Activated naive CD8-positive, alpha-beta T cell treated with anti-CD3 and anti-CD28 coated beads, Interleukin-2, amount 50 U/mL, for 24 hours (primary cell): Measurements from ENCODE around the gene EFNA5.

ENCODE experiments used
- ATAC-seq: fragments of 150-1000 bp; cut with Tn5 transposase; one replicate; pipeline ENCODE4 v1.10.0; 2021
- DNase-seq: peaks from one replicate; pipeline ENCODE4 v3.0.0; 2021
- H3K27ac Mint-ChIP-seq: one replicate; pipeline ENCODE4 v1.8.0; 2021; ENCODE audit warnings: mild to moderate bottlenecking, mixed read lengths
- H3K27me3 Mint-ChIP-seq: one replicate; pipeline ENCODE4 v1.8.0; 2021; ENCODE audit warnings: mixed read lengths
- H3K36me3 Mint-ChIP-seq: one replicate; pipeline ENCODE4 v1.8.0; 2021; ENCODE audit warnings: low read depth, mixed read lengths
- H3K4me1 Mint-ChIP-seq: one replicate; pipeline ENCODE4 v1.8.0; 2021; ENCODE audit warnings: mixed read lengths
- H3K4me3 Mint-ChIP-seq: one replicate; pipeline ENCODE4 v1.8.0; 2021; ENCODE audit warnings: mild to moderate bottlenecking, moderate library complexity, mixed read lengths
- H3K9me3 Mint-ChIP-seq: one replicate; pipeline ENCODE4 v1.8.0; 2021; ENCODE audit warnings: mixed read lengths

The EFNA5 gene

DNA sequence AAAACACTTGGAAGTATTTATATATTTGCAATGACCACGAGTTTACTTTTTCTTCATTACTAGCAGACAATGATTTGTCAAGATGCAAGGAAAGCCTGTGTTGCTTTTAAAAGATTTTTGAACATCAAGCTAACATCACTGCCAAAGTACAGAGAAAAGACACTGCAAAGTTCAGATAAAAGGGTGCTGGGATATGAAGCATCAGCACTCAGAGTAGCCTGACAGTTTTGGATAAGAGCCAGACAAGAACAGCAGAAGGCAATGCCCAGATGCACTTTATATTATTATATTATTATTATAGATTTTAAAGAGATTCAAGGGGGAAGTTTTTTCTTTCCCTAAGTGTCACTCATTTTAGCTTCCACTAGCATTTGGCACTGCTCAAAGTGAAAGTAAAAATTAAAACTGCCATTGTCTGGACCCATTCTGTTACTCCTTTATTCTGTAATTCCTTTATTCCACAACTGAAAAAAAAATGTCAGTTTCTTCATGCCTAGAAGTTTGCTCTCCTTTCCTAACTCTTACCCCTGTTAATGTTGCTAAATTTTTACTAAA lies 240.6 kb downstream of the EFNA5 start:
- Mint-ChIP-seq H3K27me3 (no peaks in the 10 kb centered on the region), H3K4me3 (no peak overlapping the region), H3K4me1 (no peaks in the 10 kb centered on the region), H3K9me3 (no peaks in the 10 kb centered on the region), H3K36me3 (no peaks in the 10 kb centered on the region), H3K27ac (no peak overlapping the region)
- no peak for DNase-seq
- no peak for ATAC-seq

DNA sequence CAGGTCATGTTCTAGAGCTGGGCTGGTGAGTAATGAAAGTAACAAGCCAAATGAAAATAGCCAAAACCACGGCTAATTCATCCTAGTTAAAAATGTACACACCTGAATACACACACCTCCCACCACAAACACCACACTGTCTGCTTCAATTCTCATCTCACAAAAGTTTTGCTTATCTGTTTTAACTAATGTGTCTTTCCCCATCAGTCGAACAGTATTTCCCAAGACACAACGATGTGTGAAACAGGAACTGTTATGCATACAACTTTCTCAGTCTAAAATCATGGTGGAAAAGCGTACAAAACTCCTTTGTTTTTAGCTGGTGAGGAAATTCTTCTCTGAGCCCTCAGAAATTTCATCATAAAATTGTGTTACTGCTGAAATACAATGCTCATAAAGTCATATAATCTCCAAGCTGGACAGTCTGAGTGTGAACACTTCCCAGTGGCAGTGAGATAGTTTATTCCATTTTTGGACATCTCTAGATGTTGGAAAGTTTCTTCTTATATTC lies 242.4 kb downstream of the EFNA5 start:
- H3K36me3 Mint-ChIP-seq, result no peaks in the 10 kb centered on the region
- H3K4me1 Mint-ChIP-seq, result no peaks in the 10 kb centered on the region
- H3K27ac Mint-ChIP-seq, result no peak overlapping the region
- H3K27me3 Mint-ChIP-seq, result no peaks in the 10 kb centered on the region
- ATAC-seq, result no peak
- H3K9me3 Mint-ChIP-seq, result no peaks in the 10 kb centered on the region
- no peak overlapping the region for H3K4me3 Mint-ChIP-seq
- DNase-seq, result no peak

DNA sequence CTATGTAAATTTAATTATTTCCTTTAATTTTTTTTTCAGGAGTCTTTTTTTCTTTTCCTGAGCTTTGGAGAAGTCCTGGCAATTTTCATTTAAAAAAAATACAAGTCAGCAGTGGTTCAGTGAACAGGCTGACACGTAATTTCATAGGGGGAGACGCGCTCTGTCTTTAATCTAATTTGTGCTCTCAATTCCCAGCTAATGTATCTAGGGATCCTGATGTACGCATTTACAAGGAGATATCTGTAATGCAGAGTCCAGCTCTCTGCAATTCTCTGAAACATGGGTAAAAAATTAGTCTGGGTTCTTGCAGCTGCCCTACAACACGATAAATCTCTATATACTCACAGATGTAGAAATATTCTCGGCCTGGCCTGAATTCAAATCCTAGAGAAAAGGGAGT lies 243.9 kb downstream of the EFNA5 start:
- H3K27me3 Mint-ChIP-seq, result no peaks in the 10 kb centered on the region
- H3K4me1 Mint-ChIP-seq, result no peaks in the 10 kb centered on the region
- ATAC-seq (no peak), DNase-seq (no peak)
- H3K36me3 Mint-ChIP-seq, result no peaks in the 10 kb centered on the region
- no peak overlapping the region for H3K27ac Mint-ChIP-seq
- H3K4me3 Mint-ChIP-seq, result no peak overlapping the region
- no peaks in the 10 kb centered on the region for H3K9me3 Mint-ChIP-seq

GRCh38 chr5:107426209-107426608 lies 244.5 kb downstream of the EFNA5 start:
- DNase-seq, result no peak
- no peaks in the 10 kb centered on the region for H3K9me3 Mint-ChIP-seq
- no peaks in the 10 kb centered on the region for H3K4me1 Mint-ChIP-seq

GRCh38 chr5:107425541-107426031 lies 245.2 kb downstream of the EFNA5 start:
- no peaks in the 10 kb centered on the region for H3K27me3 Mint-ChIP-seq
- DNase-seq (no peak), ATAC-seq (no peak)
- no peak overlapping the region for H3K4me3 Mint-ChIP-seq
- no peak overlapping the region for H3K27ac Mint-ChIP-seq
- no peaks in the 10 kb centered on the region for H3K4me1 Mint-ChIP-seq
- H3K36me3 Mint-ChIP-seq, result no peaks in the 10 kb centered on the region
- H3K9me3 Mint-ChIP-seq, result no peaks in the 10 kb centered on the region

More at GRCh38 chr5:107426209-107426608, 244.5 kb downstream of the EFNA5 start:
- H3K4me3 Mint-ChIP-seq, result no peak overlapping the region
- no peaks in the 10 kb centered on the region for H3K27me3 Mint-ChIP-seq
- no peak overlapping the region for H3K27ac Mint-ChIP-seq
- ATAC-seq, result no peak
- H3K36me3 Mint-ChIP-seq, result no peaks in the 10 kb centered on the region

- ATAC-seq (no peak), DNase-seq (no peak)
- H3K4me1 Mint-ChIP-seq, result no peaks in the 10 kb centered on the region
- no peaks in the 10 kb centered on the region for H3K9me3 Mint-ChIP-seq
- H3K4me3 Mint-ChIP-seq, result no peak overlapping the region
- no peak overlapping the region for H3K27ac Mint-ChIP-seq
- H3K36me3 Mint-ChIP-seq, result no peaks in the 10 kb centered on the region
- no peaks in the 10 kb centered on the region for H3K27me3 Mint-ChIP-seq
Observed at GRCh38 chr5:107424491-107424890, 246.2 kb downstream of the EFNA5 start.

DNA sequence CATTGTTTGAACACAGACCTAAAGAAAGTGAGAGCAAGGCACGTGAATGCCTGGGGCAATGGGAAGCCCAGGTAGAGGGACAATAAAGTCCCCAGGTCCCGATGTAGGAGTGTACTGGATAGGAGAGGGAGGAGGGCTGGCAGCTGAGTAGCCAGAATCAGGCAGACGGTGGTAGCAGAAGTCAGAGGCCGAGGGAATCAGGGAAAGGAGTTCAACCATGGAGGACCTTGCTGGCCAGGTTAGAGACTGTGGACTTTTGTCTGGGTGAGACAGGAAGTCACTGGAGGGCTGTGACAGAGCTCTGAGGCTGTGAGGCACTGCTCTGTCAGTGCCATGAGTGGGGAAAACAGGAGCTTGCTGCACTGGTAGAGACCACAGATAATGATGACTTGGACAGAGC lies 248.2 kb downstream of the EFNA5 start:
- H3K27me3 Mint-ChIP-seq, result no peaks in the 10 kb centered on the region
- no peak overlapping the region for H3K27ac Mint-ChIP-seq
- no peak for ATAC-seq
- no peak for DNase-seq
- H3K36me3 Mint-ChIP-seq, result no peaks in the 10 kb centered on the region
- no peak overlapping the region for H3K4me3 Mint-ChIP-seq
- no peaks in the 10 kb centered on the region for H3K4me1 Mint-ChIP-seq
- no peaks in the 10 kb centered on the region for H3K9me3 Mint-ChIP-seq

DNA sequence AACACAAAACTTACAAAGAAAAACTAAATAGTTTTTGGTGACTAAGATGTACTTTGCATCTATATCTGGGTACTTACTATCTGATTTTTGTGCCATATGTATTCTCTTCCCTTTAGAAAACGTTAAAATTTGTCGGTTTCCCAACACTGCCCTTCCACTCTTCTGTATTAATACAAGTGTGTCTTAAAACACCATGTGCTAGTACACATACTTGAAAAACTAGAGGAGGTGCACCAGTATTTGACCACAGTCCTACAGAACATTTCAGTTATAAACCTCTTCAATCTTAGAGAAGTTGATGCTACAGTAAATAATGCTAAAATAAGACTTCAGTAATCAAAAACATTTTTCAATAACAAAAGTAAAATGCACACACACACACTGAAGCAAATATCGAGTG lies 251.2 kb downstream of the EFNA5 start:
- Mint-ChIP-seq H3K27me3 (no peaks in the 10 kb centered on the region), H3K9me3 (no peaks in the 10 kb centered on the region), H3K4me3 (no peak overlapping the region), H3K4me1 (no peaks in the 10 kb centered on the region), H3K27ac (no peak overlapping the region), H3K36me3 (no peaks in the 10 kb centered on the region)
- ATAC-seq (no peak), DNase-seq (no peak)

- Mint-ChIP-seq H3K4me3 (no peak overlapping the region), H3K27me3 (no peaks in the 10 kb centered on the region), H3K27ac (no peak overlapping the region), H3K4me1 (no peaks in the 10 kb centered on the region), H3K36me3 (no peaks in the 10 kb centered on the region), H3K9me3 (no peaks in the 10 kb centered on the region)
- DNase-seq, result no peak
- ATAC-seq, result no peak
Observed at GRCh38 chr5:107418902-107419301, 251.8 kb downstream of the EFNA5 start.

DNA sequence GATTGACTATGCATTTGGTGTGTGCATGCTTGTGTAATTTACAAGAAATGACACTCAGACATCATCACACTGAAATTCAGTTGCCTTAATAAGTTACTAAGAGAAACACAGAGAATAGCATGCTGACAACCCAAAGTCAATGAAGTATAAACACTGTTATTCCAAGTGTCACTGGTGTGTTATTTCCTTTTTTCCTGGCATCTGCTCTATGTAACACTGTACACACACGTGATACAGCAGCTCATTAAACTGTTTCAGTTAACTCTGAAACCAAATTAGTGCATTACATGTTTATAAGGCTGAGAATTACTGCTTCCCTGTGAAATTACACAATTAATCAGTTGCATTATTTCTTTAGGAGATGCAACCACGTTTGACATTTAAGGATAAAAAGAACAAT lies 252.7 kb downstream of the EFNA5 start:
- no peak overlapping the region for H3K4me3 Mint-ChIP-seq
- DNase-seq, result no peak
- no peak overlapping the region for H3K27ac Mint-ChIP-seq
- no peaks in the 10 kb centered on the region for H3K4me1 Mint-ChIP-seq
- no peak for ATAC-seq
- no peaks in the 10 kb centered on the region for H3K9me3 Mint-ChIP-seq
- no peaks in the 10 kb centered on the region for H3K27me3 Mint-ChIP-seq
- H3K36me3 Mint-ChIP-seq, result no peaks in the 10 kb centered on the region

DNA sequence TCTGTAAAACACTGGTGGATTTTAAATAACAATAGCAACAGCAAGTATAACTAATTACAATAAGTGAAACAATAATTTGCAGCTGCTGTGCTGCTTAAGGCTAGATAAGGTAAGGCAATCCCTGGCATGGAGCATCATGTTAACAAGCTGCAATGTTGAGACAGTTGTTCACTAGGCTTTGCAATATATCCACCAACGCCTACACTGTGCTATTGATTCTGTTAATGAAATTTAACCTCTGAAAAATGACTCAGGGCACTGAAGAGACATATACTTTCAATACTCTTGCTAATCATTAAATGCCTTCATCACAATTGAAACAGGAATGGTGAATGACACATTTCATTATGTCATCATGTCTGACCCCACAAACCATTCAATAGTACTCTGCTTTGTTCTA lies 255.0 kb downstream of the EFNA5 start:
- H3K4me3 Mint-ChIP-seq, result no peak overlapping the region
- no peaks in the 10 kb centered on the region for H3K27me3 Mint-ChIP-seq
- no peak overlapping the region for H3K27ac Mint-ChIP-seq
- ATAC-seq (no peak), DNase-seq (no peak)
- H3K4me1 Mint-ChIP-seq, result no peaks in the 10 kb centered on the region
- H3K36me3 Mint-ChIP-seq, result no peaks in the 10 kb centered on the region
- H3K9me3 Mint-ChIP-seq, result no peaks in the 10 kb centered on the region

- Mint-ChIP-seq H3K27me3 (no peaks in the 10 kb centered on the region), H3K9me3 (no peaks in the 10 kb centered on the region), H3K4me3 (no peak overlapping the region), H3K36me3 (no peaks in the 10 kb centered on the region), H3K27ac (no peak overlapping the region), H3K4me1 (no peaks in the 10 kb centered on the region)
- ATAC-seq, result no peak
- DNase-seq, result no peak
Observed at GRCh38 chr5:107414802-107415201, 255.9 kb downstream of the EFNA5 start.

DNA sequence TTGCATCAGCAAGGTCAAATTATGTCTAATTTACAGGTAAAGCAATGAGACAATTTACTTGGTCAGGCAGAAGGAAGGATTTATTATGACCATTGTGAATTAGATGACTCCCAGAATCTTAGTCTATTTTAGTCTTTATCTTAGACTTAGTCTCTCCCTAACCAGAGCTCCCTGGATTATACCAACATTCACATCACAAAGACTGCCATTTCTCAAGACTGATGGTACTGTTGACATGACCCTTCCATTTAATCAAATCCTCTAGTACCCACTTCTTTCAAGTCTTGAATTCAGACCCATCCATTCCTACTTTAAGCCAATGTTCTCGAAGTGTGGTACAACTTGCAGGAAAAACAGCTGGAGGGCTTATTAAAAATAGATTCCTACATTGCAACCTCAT lies 257.0 kb downstream of the EFNA5 start:
- Mint-ChIP-seq H3K4me1 (no peaks in the 10 kb centered on the region), H3K27ac (no peak overlapping the region), H3K27me3 (no peaks in the 10 kb centered on the region), H3K4me3 (no peak overlapping the region), H3K36me3 (no peaks in the 10 kb centered on the region), H3K9me3 (no peaks in the 10 kb centered on the region)
- DNase-seq (no peak), ATAC-seq (no peak)

DNA sequence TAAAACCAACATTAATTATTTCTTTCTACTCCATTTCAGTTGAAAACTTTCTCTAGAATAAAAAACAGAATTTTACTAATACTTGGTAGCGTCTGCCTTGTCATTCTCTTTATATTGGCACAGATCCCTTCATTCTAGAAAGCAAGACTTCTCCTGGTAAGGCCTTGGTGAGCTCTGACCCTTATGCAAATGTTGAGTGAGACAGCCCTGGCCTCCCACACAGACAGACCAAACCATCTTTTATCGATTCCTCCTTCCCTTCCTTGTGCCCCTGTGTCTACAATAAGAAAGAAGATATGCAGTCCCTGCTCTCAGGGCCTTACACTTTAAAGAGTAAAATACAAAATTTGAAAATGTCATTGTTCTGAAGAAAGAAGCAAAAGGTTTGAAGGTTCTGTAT lies 262.2 kb downstream of the EFNA5 start:
- Mint-ChIP-seq H3K36me3 (no peaks in the 10 kb centered on the region), H3K27ac (no peak overlapping the region), H3K9me3 (no peaks in the 10 kb centered on the region), H3K4me1 (no peaks in the 10 kb centered on the region), H3K4me3 (no peak overlapping the region), H3K27me3 (peaks cover 2% of the 10 kb centered on the region)
- ATAC-seq (no peak), DNase-seq (no peak)

DNA sequence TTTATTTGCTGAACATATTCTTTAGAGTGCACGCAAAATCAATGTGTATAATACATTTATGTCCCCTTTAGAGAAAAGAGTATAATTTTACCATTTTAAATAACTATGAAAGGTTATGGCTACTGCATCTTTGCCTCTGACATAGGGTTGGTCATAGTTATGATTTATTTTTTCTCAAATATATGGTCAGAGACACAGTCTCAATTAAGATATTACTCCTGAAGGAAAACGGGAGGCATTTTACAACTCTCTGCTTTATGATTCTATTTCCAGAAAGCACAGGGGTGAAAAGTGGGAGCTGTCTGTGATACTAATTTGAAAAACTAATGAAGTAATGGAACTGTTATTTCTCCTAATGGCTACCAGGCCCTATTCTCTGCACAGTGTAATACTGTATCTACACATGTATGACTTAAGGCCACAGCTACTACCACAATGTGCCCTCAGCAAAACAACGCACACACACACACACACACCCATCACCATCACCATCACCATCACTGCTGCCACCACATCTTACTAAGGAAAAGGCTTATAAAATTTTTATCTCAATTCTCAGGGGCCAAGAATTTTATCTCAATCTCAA lies 262.9 kb downstream of the EFNA5 start:
- Mint-ChIP-seq H3K27ac (no peak overlapping the region), H3K36me3 (no peaks in the 10 kb centered on the region), H3K4me3 (no peak overlapping the region), H3K27me3 (peaks cover 2% of the 10 kb centered on the region), H3K4me1 (no peaks in the 10 kb centered on the region), H3K9me3 (no peaks in the 10 kb centered on the region)
- ATAC-seq, result no peak
- no peak for DNase-seq
